Nephron (organoid): ENCODE measurements around the gene BRIP1.

Experiments
- H3K27ac Mint-ChIP-seq, 3 experiments: 2 replicates each; pipeline ENCODE4 v1.8.0; 2020; ENCODE audit warnings: mixed read lengths in 3 of 3, mild to moderate bottlenecking in 2 of 3, moderate library complexity in 1 of 3
- H3K27me3 Mint-ChIP-seq: 2 replicates; pipeline ENCODE4 v1.8.0; 2021; ENCODE audit warnings: low read depth, mild to moderate bottlenecking, moderate library complexity, mixed read lengths
- H3K36me3 Mint-ChIP-seq: 2 replicates; pipeline ENCODE4 v1.8.0; 2020; ENCODE audit warnings: low read depth, mixed read lengths
- H3K4me1 Mint-ChIP-seq: 2 replicates; pipeline ENCODE4 v1.8.0; 2020; ENCODE audit warnings: mixed read lengths
- H3K4me3 Mint-ChIP-seq, 3 experiments: 2 replicates each; pipeline ENCODE4 v1.8.0; 2020; ENCODE audit warnings: mild to moderate bottlenecking in 3 of 3, mixed read lengths in 3 of 3, moderate library complexity in 2 of 3
- H3K9me3 Mint-ChIP-seq: 2 replicates; pipeline ENCODE4 v1.8.0; 2020; ENCODE audit warnings: mixed read lengths
- TF ChIP-seq, protein P1 (sequence below), 3 experiments: fragments of 200-600 bp; sonication (generic); IDR thresholded peaks; one replicate each; pipeline ENCODE4 v1.5.0; 2021; ENCODE audit warnings: antibody characterized with exemption in 3 of 3; ENCODE audit not compliant: unreplicated experiment in 3 of 3

Gene BRIP1

DNA sequence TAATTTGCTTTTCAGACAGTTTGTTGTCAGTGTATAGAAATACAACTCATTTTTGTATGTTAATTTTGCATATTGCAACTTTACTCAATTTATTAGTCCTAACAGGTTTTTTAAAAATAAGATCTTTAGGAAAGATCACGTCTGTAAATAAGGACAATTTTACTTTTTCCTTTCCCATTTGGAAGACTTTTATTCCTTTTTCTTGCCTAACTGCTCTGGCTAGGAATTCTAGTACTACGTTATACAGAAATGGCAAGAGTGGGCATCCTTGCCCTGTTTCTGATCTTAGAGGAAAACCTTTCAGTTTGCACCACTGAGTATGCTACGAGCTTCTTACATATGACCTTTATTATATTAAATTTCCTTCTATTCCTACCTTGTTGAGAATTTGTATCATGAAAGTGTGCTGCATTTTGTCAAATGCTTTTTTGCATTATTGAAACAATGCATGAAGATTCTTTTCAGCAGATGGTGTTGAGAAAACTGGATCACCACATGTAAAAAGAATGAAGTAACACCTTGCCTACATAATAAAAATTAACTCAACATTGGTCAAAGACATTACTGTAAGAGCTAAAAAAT is 113.4 kb downstream of the BRIP1 start:
- no peaks in the 10 kb centered on the region for H3K27me3 Mint-ChIP-seq
- H3K4me1 Mint-ChIP-seq = no peaks in the 10 kb centered on the region

DNA sequence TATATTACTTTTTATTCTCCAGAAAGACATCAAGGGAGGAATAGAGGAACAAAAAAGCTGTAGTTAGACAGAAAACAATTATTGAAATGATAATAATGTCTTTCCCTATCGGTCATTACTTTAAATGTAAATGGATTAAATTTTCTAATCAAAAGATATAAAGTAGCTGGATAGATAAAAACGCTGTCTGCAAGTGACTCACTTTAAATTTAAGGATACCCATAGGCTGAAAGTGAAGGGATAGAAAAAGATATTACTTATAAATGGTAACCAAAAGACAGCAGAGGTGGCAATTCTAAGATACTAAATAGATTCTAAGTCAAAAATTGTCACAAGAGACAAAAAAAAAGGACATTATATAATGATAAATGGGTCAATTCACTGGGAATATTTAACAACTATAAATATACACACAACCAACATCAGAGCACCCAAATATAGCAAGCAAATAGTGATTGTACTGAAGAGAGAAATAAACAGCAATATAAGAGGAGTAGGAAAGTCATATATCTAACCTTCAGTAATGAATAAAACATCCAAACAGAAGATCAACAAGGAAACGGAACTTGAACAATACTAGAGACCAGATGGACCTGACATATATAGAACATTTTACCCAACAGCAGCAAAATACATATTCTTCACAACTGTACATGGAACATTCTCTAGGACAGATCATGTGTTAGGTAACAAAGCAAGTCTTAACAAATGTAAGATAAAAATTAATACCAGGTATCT is 116.9 kb downstream of the BRIP1 start:
- TF ChIP-seq, protein P1, sequence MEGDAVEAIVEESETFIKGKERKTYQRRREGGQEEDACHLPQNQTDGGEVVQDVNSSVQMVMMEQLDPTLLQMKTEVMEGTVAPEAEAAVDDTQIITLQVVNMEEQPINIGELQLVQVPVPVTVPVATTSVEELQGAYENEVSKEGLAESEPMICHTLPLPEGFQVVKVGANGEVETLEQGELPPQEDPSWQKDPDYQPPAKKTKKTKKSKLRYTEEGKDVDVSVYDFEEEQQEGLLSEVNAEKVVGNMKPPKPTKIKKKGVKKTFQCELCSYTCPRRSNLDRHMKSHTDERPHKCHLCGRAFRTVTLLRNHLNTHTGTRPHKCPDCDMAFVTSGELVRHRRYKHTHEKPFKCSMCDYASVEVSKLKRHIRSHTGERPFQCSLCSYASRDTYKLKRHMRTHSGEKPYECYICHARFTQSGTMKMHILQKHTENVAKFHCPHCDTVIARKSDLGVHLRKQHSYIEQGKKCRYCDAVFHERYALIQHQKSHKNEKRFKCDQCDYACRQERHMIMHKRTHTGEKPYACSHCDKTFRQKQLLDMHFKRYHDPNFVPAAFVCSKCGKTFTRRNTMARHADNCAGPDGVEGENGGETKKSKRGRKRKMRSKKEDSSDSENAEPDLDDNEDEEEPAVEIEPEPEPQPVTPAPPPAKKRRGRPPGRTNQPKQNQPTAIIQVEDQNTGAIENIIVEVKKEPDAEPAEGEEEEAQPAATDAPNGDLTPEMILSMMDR (IDR thresholded peaks at IDR 0.05; ENCODE audit: unreplicated experiment in 3 of 3) = no peak
- no peak overlapping the region for H3K4me3 Mint-ChIP-seq
- no peaks in the 10 kb centered on the region for H3K4me1 Mint-ChIP-seq
- H3K9me3 Mint-ChIP-seq = peaks cover 38% of the 10 kb centered on the region
- H3K27me3 Mint-ChIP-seq = no peaks in the 10 kb centered on the region
- H3K36me3 Mint-ChIP-seq = peaks cover 63% of the 10 kb centered on the region
- H3K27ac Mint-ChIP-seq = no peak overlapping the region

More for the DNA sequence above, 113.4 kb downstream of the BRIP1 start:
- Mint-ChIP-seq H3K36me3 (peaks cover 49% of the 10 kb centered on the region), H3K4me3 (no peak overlapping the region), H3K9me3 (peaks cover 26% of the 10 kb centered on the region), H3K27ac (no peak overlapping the region)
- TF ChIP-seq, protein P1 (IDR thresholded peaks at IDR 0.05; ENCODE audit: unreplicated experiment in 3 of 3) = no peak

DNA sequence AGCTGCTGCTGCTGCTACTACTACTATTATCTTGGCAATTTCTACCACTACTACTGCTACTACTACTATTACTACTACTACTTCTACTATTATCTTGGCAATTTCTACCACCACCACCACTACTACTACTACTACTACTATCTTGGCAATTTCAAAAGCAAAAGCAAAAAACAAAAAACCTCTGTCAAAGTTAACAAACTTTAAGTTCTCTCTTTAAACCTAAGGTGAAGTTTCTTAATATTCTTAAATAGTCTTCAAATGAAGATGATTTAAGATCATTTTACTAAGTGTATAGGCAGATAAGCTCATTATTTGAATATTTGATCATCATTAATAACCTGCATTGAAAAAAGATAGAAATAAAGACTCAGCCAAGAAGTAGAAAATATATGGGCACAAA is 118.5 kb downstream of the BRIP1 start:
- Mint-ChIP-seq H3K4me3 (no peak overlapping the region), H3K9me3 (peaks cover 44% of the 10 kb centered on the region), H3K36me3 (peaks cover 70% of the 10 kb centered on the region)

DNA sequence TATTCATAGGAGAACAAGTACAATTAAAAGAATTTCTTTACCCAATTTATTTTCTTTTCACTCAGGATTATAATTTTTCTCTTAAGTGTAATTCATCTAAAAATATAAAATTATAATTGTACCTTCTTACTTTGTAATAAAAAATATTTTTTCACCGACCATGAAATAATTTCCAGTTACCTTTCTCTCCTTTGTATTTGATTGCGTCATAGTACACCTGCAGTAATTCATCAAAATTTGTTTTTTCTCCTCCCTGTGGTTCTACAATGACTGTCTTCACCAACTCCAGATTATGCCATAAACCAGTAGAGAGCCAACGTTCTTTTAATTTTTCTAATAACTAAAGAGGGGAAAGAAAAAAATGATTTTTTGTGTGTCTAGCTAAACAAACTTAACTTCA is 119.1 kb downstream of the BRIP1 start:
- no peaks in the 10 kb centered on the region for H3K4me1 Mint-ChIP-seq
- no peaks in the 10 kb centered on the region for H3K27me3 Mint-ChIP-seq
- H3K9me3 Mint-ChIP-seq = peaks cover 46% of the 10 kb centered on the region
- TF ChIP-seq, protein P1 (IDR thresholded peaks at IDR 0.05; ENCODE audit: unreplicated experiment in 3 of 3) = no peak
- H3K36me3 Mint-ChIP-seq = peaks cover 72% of the 10 kb centered on the region
- no peak overlapping the region for H3K27ac Mint-ChIP-seq
- H3K4me3 Mint-ChIP-seq = no peak overlapping the region

More for the DNA sequence above, 118.5 kb downstream of the BRIP1 start:
- Mint-ChIP-seq H3K27me3 (no peaks in the 10 kb centered on the region), H3K27ac (no peak overlapping the region), H3K4me1 (no peaks in the 10 kb centered on the region)
- TF ChIP-seq, protein P1 (IDR thresholded peaks at IDR 0.05; ENCODE audit: unreplicated experiment in 3 of 3) = no peak

DNA sequence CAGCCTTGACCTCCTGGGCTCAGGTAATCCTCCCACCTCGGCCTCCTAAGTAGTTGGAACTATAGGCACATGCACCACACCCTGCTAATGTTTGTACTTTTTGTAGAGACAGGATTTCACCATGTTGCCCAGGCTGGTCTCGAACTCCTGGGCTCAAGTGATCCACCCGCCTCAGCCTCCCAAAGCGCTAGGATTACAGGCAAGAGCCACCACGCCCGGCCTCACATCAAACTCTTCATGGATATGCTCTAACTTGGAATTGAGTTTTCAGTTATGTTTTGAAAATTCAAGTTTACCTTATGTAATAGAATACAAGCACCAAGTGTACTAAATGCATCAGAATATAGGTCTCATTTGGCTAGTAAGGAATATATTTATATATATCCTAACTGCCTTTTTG is 119.6 kb downstream of the BRIP1 start:
- H3K4me3 Mint-ChIP-seq = no peak overlapping the region
- peaks cover 73% of the 10 kb centered on the region for H3K36me3 Mint-ChIP-seq
- no peaks in the 10 kb centered on the region for H3K27me3 Mint-ChIP-seq
- no peaks in the 10 kb centered on the region for H3K4me1 Mint-ChIP-seq
- H3K9me3 Mint-ChIP-seq = peaks cover 45% of the 10 kb centered on the region
- H3K27ac Mint-ChIP-seq = no peak overlapping the region
- TF ChIP-seq, protein P1 (IDR thresholded peaks at IDR 0.05; ENCODE audit: unreplicated experiment in 3 of 3) = no peak

DNA sequence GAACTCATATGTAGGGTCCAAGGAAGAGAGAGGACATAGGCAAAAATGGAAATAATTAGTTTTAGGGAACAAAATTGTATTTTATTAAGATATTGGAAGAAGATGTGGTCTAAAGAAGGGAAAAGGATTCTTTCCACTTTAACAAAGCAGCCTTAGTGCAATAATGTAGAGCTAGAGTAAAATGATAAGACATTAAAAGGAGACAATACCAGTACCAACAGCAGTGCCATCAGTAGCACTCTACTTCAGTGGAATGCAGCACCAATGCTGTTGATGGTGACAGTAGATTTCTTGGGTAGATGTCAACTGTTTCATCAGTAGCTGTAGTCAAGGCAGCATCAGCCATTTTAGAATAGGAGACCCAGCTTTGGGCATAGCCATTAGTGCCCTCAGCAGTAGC is 124.3 kb downstream of the BRIP1 start:
- TF ChIP-seq, protein P1 (IDR thresholded peaks at IDR 0.05; ENCODE audit: unreplicated experiment in 3 of 3) = no peak
- no peaks in the 10 kb centered on the region for H3K4me1 Mint-ChIP-seq
- no peak overlapping the region for H3K27ac Mint-ChIP-seq
- no peaks in the 10 kb centered on the region for H3K27me3 Mint-ChIP-seq
- peaks cover 68% of the 10 kb centered on the region for H3K36me3 Mint-ChIP-seq
- no peak overlapping the region for H3K4me3 Mint-ChIP-seq
- H3K9me3 Mint-ChIP-seq = peaks cover 26% of the 10 kb centered on the region
